Ishikawa (cell line): ENCODE data around the gene TMEFF2.

Source experiments
- CEBPB ChIP-seq: IDR thresholded peaks from 2 replicates; pipeline ENCODE4 v1.6.1; 2012
- CREB1 ChIP-seq: IDR thresholded peaks from 2 replicates; pipeline ENCODE4 v1.6.1; 2012; ENCODE audit warnings: low read depth
- EGR1 ChIP-seq: IDR thresholded peaks from 2 replicates; pipeline ENCODE4 v1.6.1; 2012
- EP300 ChIP-seq: IDR thresholded peaks from 2 replicates; pipeline ENCODE4 v1.6.1; 2012; ENCODE audit warnings: borderline replicate concordance
- FOXM1 ChIP-seq: IDR thresholded peaks from 2 replicates; pipeline ENCODE4 v1.6.1; 2012; ENCODE audit warnings: low read depth, borderline replicate concordance
- MAX ChIP-seq: IDR thresholded peaks from 2 replicates; pipeline ENCODE4 v1.6.1; 2012
- NFIC ChIP-seq: IDR thresholded peaks from 2 replicates; pipeline ENCODE4 v1.6.1; 2012
- RAD21 ChIP-seq: IDR thresholded peaks from 2 replicates; pipeline ENCODE4 v1.6.1; 2012; ENCODE audit warnings: low read depth
- REST ChIP-seq: IDR thresholded peaks from 2 replicates; pipeline ENCODE4 v1.6.1; 2012; ENCODE audit warnings: low read depth, mild to moderate bottlenecking
- TAF1 ChIP-seq: IDR thresholded peaks from 2 replicates; pipeline ENCODE4 v1.6.1; 2012; ENCODE audit warnings: low read depth, mild to moderate bottlenecking
- TCF12 ChIP-seq: IDR thresholded peaks from 2 replicates; pipeline ENCODE4 v1.6.1; 2012; ENCODE audit warnings: low read depth
- TEAD4 ChIP-seq: IDR thresholded peaks from 2 replicates; pipeline ENCODE4 v1.6.1; 2012
- USF1 ChIP-seq: IDR thresholded peaks from 2 replicates; pipeline ENCODE4 v1.6.1; 2012
- YY1 ChIP-seq: IDR thresholded peaks from 2 replicates; pipeline ENCODE4 v1.6.1; 2012; ENCODE audit warnings: low read depth
- ZBTB7A ChIP-seq: IDR thresholded peaks from 2 replicates; pipeline ENCODE4 v1.6.1; 2012; ENCODE audit warnings: low read depth

The TMEFF2 gene

GRCh38 chr2:191930205-191930604 is 264.5 kb downstream of the TMEFF2 start:
- TF ChIP-seq REST (no peak), FOXM1 (no peak), RAD21 (no peak), NFIC (no peak), CEBPB (no peak), EP300 (no peak), TAF1 (no peak), YY1 (no peak), CREB1 (no peak), TCF12 (no peak), USF1 (no peak), ZBTB7A (no peak), TEAD4 (no peak), EGR1 (no peak), MAX (no peak)

- no peak for TF ChIP-seq FOXM1
- TF ChIP-seq RAD21 = no peak
- no peak for TF ChIP-seq YY1
- TF ChIP-seq EP300 = no peak
Measured at GRCh38 chr2:191929288-191929687, 265.4 kb downstream of the TMEFF2 start.

- TF ChIP-seq ZBTB7A (no peak), CEBPB (peak; percentile 58; the same call in 1 of the 2 replicates)
Measured at GRCh38 chr2:191927991-191928390, 266.7 kb downstream of the TMEFF2 start.

- TF ChIP-seq TEAD4 = peak; percentile 77; the same call in 1 of the 2 replicates
- no peak for TF ChIP-seq USF1
- peak; percentile 87 for TF ChIP-seq FOXM1
- peak; percentile 26 for TF ChIP-seq RAD21
- peak; percentile 94 for TF ChIP-seq EP300
- no peak for TF ChIP-seq TAF1
- TF ChIP-seq EGR1 = no peak
- no peak for TF ChIP-seq CEBPB
- no peak for TF ChIP-seq CREB1
- peak; percentile 92 for TF ChIP-seq TCF12
- TF ChIP-seq NFIC = peak; percentile 99
Measured at GRCh38 chr2:191927319-191927867, 267.3 kb downstream of the TMEFF2 start.

GRCh38 chr2:191926671-191927070 is 268.1 kb downstream of the TMEFF2 start:
- TF ChIP-seq EP300 = no peak
- no peak for TF ChIP-seq TCF12
- TF ChIP-seq REST = no peak
- no peak for TF ChIP-seq FOXM1

- no peak for TF ChIP-seq YY1
- TF ChIP-seq ZBTB7A = no peak
- TF ChIP-seq USF1 = no peak
- TF ChIP-seq MAX = 0 out of 2 replicates have a peak, but pooled peaks have one; percentile 12
- TF ChIP-seq TCF12 = peak; percentile 86
- no peak for TF ChIP-seq RAD21
- no peak for TF ChIP-seq TAF1
- peak; percentile 78 for TF ChIP-seq FOXM1
- TF ChIP-seq EGR1 = no peak
- TF ChIP-seq TEAD4 = peak; percentile 90
- TF ChIP-seq CREB1 = no peak
- TF ChIP-seq EP300 = peak; percentile 85; the same call in 1 of the 2 replicates
- TF ChIP-seq CEBPB = no peak
- no peak for TF ChIP-seq REST
- TF ChIP-seq NFIC = peak; percentile 86
Measured at GRCh38 chr2:191923652-191923997, 271.1 kb downstream of the TMEFF2 start.
